ENCODE data around the gene RAB7A.
"Not testable (repeated sequence)": the region's sequence is repeated elsewhere in the genome, so short reads cannot be mapped to it uniquely, and the experiment has no call there.

RAB7A gene

GRCh38 chr3:128825117-128825725 lies 99.2 kb downstream of the RAB7A start:
- no peaks in the 10 kb centered on the region for H3K27me3 ChIP-seq (replicated peaks; ENCODE audit: control insufficient read depth, insufficient read depth, low read length, poor library complexity, severe bottlenecking)
- no peak overlapping the region for H3K4me3 ChIP-seq (ENCODE audit: insufficient read depth, low read depth, low read length, poor library complexity, severe bottlenecking)
- no peak overlapping the region for H3K27ac ChIP-seq (ENCODE audit: insufficient read depth, low read length, poor library complexity, severe bottlenecking)
- no peaks in the 10 kb centered on the region for H3K4me1 ChIP-seq (ENCODE audit: control insufficient read depth, insufficient read depth, low read length, poor library complexity, severe bottlenecking)
- H3K36me3 ChIP-seq (ENCODE audit: control insufficient read depth, insufficient read depth, low read length): no peaks in the 10 kb centered on the region
- H3K9me3 ChIP-seq (ENCODE audit: control insufficient read depth, low read length): no peaks in the 10 kb centered on the region
- DNase-seq: no peak

- H3K4me3 ChIP-seq (ENCODE audit: insufficient read depth, low read depth, low read length, poor library complexity, severe bottlenecking); H3K27me3 ChIP-seq (replicated peaks; ENCODE audit: control insufficient read depth, insufficient read depth, low read length, poor library complexity, severe bottlenecking); H3K4me1 ChIP-seq (ENCODE audit: control insufficient read depth, insufficient read depth, low read length, poor library complexity, severe bottlenecking); H3K36me3 ChIP-seq (ENCODE audit: control insufficient read depth, insufficient read depth, low read length); DNase-seq; H3K9me3 ChIP-seq (ENCODE audit: control insufficient read depth, low read length); H3K27ac ChIP-seq (ENCODE audit: insufficient read depth, low read length, poor library complexity, severe bottlenecking): not testable (repeated sequence)
Measured at GRCh38 chr3:128829087-128829486, 103.1 kb downstream of the RAB7A start.

GRCh38 chr3:128829925-128830625 lies 104.1 kb downstream of the RAB7A start:
- H3K36me3 ChIP-seq (ENCODE audit: control insufficient read depth, insufficient read depth, low read length); H3K4me1 ChIP-seq (ENCODE audit: control insufficient read depth, insufficient read depth, low read length, poor library complexity, severe bottlenecking); H3K4me3 ChIP-seq (ENCODE audit: insufficient read depth, low read depth, low read length, poor library complexity, severe bottlenecking); H3K27ac ChIP-seq (ENCODE audit: insufficient read depth, low read length, poor library complexity, severe bottlenecking); H3K9me3 ChIP-seq (ENCODE audit: control insufficient read depth, low read length); H3K27me3 ChIP-seq (replicated peaks; ENCODE audit: control insufficient read depth, insufficient read depth, low read length, poor library complexity, severe bottlenecking); DNase-seq: not testable (repeated sequence)

- H3K4me3 ChIP-seq (ENCODE audit: insufficient read depth, low read depth, low read length, poor library complexity, severe bottlenecking); H3K4me1 ChIP-seq (ENCODE audit: control insufficient read depth, insufficient read depth, low read length, poor library complexity, severe bottlenecking); H3K36me3 ChIP-seq (ENCODE audit: control insufficient read depth, insufficient read depth, low read length); H3K27ac ChIP-seq (ENCODE audit: insufficient read depth, low read length, poor library complexity, severe bottlenecking); H3K27me3 ChIP-seq (replicated peaks; ENCODE audit: control insufficient read depth, insufficient read depth, low read length, poor library complexity, severe bottlenecking); DNase-seq; H3K9me3 ChIP-seq (ENCODE audit: control insufficient read depth, low read length): not testable (repeated sequence)
Measured at GRCh38 chr3:128830762-128831161, 104.8 kb downstream of the RAB7A start.

DNA sequence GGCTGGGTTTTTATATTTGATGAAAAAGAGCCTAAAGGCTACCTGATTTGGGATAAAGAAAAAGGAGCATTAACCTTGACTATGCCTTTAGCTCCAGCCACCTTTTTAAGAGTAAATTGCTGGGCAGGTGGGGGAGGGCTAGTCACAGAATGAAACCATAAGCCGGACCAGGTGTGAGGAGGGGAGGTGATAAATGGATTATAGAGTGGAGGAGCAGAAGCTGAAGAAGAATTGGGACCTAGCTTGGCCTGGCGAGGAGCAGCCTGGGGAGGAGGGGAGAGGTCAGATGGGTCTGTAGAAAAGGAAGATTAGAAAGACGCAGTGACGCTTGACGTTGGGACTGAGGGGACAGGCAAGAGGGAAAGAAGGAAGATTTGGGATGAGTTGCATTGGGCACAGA lies 107.0 kb downstream of the RAB7A start:
- not testable (repeated sequence) for DNase-seq; H3K4me1 ChIP-seq (ENCODE audit: control insufficient read depth, insufficient read depth, low read length, poor library complexity, severe bottlenecking); H3K36me3 ChIP-seq (ENCODE audit: control insufficient read depth, insufficient read depth, low read length); H3K27me3 ChIP-seq (replicated peaks; ENCODE audit: control insufficient read depth, insufficient read depth, low read length, poor library complexity, severe bottlenecking); H3K9me3 ChIP-seq (ENCODE audit: control insufficient read depth, low read length); H3K27ac ChIP-seq (ENCODE audit: insufficient read depth, low read length, poor library complexity, severe bottlenecking); H3K4me3 ChIP-seq (ENCODE audit: insufficient read depth, low read depth, low read length, poor library complexity, severe bottlenecking)

DNA sequence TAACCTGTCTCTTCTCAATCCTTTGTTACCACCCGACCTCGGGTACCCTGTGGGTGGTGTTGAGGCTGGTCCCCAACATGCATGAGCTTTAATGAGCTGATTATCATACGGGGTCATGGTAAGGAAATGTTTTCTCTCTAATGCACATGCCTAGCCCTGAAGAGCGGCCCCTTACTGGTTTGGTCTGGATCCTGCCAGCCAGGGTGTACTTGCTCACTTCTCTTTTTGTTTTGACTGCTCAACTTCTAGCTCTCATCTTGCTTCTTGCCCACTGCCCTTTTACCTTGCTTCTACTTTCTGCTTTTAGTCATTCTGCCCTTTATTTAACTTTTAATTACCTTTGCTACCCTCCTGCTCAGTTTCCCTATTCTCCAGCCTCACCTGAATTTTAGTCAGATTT lies 109.1 kb downstream of the RAB7A start:
- Histone ChIP-seq H3K4me3 (ENCODE audit: insufficient read depth, low read depth, low read length, poor library complexity, severe bottlenecking) (no peak overlapping the region), H3K27me3 (replicated peaks; ENCODE audit: control insufficient read depth, insufficient read depth, low read length, poor library complexity, severe bottlenecking) (no peaks in the 10 kb centered on the region), H3K36me3 (ENCODE audit: control insufficient read depth, insufficient read depth, low read length) (no peaks in the 10 kb centered on the region), H3K9me3 (ENCODE audit: control insufficient read depth, low read length) (no peaks in the 10 kb centered on the region), H3K27ac (ENCODE audit: insufficient read depth, low read length, poor library complexity, severe bottlenecking) (no peak overlapping the region), H3K4me1 (ENCODE audit: control insufficient read depth, insufficient read depth, low read length, poor library complexity, severe bottlenecking) (no peaks in the 10 kb centered on the region)
- DNase-seq: no peak

GRCh38 chr3:128841926-128842920 lies 116.2 kb downstream of the RAB7A start:
- Histone ChIP-seq H3K27me3 (replicated peaks; ENCODE audit: control insufficient read depth, insufficient read depth, low read length, poor library complexity, severe bottlenecking) (no peaks in the 10 kb centered on the region), H3K9me3 (ENCODE audit: control insufficient read depth, low read length) (no peaks in the 10 kb centered on the region), H3K27ac (ENCODE audit: insufficient read depth, low read length, poor library complexity, severe bottlenecking) (no peak overlapping the region), H3K4me1 (ENCODE audit: control insufficient read depth, insufficient read depth, low read length, poor library complexity, severe bottlenecking) (peaks cover 14% of the 10 kb centered on the region), H3K4me3 (ENCODE audit: insufficient read depth, low read depth, low read length, poor library complexity, severe bottlenecking) (no peak overlapping the region), H3K36me3 (ENCODE audit: control insufficient read depth, insufficient read depth, low read length) (no peaks in the 10 kb centered on the region)
- DNase-seq: no peak

DNA sequence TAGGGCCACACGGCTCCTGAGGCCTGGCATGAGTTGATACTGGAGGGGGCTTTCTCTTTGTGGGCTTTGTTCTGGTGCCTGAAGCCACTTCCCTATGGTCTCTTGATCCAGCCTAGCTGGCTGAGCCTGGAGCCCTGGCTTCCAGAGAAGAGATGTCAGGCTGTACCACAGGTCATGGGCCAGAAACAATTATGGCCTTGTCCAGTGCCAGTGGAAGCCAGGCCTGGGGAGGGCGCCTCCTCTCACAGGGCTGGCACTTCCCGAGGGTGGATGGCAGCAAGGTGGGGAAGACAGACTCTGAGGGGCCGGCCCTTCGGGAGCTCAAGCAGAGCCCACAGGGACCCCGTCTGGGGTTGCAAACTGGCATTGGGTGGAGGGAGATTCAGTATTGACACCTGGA lies 118.5 kb downstream of the RAB7A start:
- DNase-seq: no peak
- Histone ChIP-seq H3K36me3 (ENCODE audit: control insufficient read depth, insufficient read depth, low read length) (no peaks in the 10 kb centered on the region), H3K27ac (ENCODE audit: insufficient read depth, low read length, poor library complexity, severe bottlenecking) (no peak overlapping the region), H3K27me3 (replicated peaks; ENCODE audit: control insufficient read depth, insufficient read depth, low read length, poor library complexity, severe bottlenecking) (no peaks in the 10 kb centered on the region), H3K9me3 (ENCODE audit: control insufficient read depth, low read length) (no peaks in the 10 kb centered on the region), H3K4me1 (ENCODE audit: control insufficient read depth, insufficient read depth, low read length, poor library complexity, severe bottlenecking) (peaks cover 14% of the 10 kb centered on the region), H3K4me3 (ENCODE audit: insufficient read depth, low read depth, low read length, poor library complexity, severe bottlenecking) (no peak overlapping the region)

DNA sequence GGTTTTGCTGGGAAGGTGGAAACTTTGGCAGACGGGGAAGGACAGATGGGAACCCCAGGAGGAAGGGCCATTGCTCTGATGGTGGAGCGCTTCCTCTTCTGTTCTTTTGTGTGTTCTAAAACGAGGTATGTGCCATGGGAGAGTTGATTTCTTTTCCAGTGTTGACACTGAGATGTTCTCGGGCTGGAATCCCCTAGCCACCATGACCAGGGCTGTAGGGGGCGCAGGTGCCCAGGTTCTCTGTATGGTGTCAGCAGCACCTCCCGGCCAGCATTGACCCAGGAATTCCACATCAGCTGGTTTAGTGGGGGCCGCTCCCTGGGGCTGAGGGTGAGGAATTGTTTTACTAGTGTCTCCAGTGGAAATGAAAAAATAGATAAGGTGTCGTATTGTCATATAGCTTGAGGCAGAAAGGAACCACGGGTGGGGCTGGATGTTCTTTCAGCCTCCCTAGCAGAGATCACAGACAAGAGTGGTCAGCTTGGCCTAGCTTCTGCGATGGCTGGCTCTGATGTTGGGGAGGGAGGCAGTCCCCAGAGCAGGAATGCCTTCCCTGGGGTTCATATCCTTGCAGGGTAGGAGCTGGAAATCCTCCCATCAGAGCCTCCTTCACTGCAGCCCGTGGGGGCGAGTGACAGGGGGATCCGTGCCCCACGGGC lies 119.3 kb downstream of the RAB7A start:
- Histone ChIP-seq H3K9me3 (ENCODE audit: control insufficient read depth, low read length) (no peaks in the 10 kb centered on the region), H3K27me3 (replicated peaks; ENCODE audit: control insufficient read depth, insufficient read depth, low read length, poor library complexity, severe bottlenecking) (no peaks in the 10 kb centered on the region), H3K4me3 (ENCODE audit: insufficient read depth, low read depth, low read length, poor library complexity, severe bottlenecking) (peak overlapping the region; percentile 51), H3K27ac (ENCODE audit: insufficient read depth, low read length, poor library complexity, severe bottlenecking) (peak overlapping the region; percentile 65), H3K4me1 (ENCODE audit: control insufficient read depth, insufficient read depth, low read length, poor library complexity, severe bottlenecking) (peaks cover 14% of the 10 kb centered on the region), H3K36me3 (ENCODE audit: control insufficient read depth, insufficient read depth, low read length) (no peaks in the 10 kb centered on the region)
- no peak for DNase-seq

Measured in effector memory CD4-positive, alpha-beta T cell (primary cell).